K562 (cell line): ENCODE results near the gene NEU1. TPM values are rescaled to one million over a fixed set of nuclear protein-coding genes. Genes with fewer than 3 reads are reported as not detected.
A peak's percentile ranks its signal among the peaks of the same experiment; 100 is the strongest.

ENCODE experiments used
- ATAC-seq: fragments of 200-7000 bp; cut with Tn5 transposase; 3 replicates; pipeline ENCODE4 v1.9.1; 2020; ENCODE audit warnings: moderate library complexity
- BruUV-seq: library from RNA; stranded (reverse); fragments of 400-500 nt; replicated peaks from 2 replicates; lab custom pipeline; 2021; lab: Mats Ljungman, UMichigan
- CTCF ChIA-PET: fragments of 300-600 bp; formaldehyde crosslinking; extraction: SDS; loops from one replicate; lab custom pipeline; 2021; ENCODE audit warnings: low intra/inter-chr PET ratio; lab: Yijun Ruan, JAX
- POLR2A ChIA-PET: fragments of 300-600, 350-650 bp; sonication (Branson Sonifier 250); formaldehyde crosslinking; extraction: SDS; loops from one replicate; lab custom pipeline; 2021; ENCODE audit warnings: antibody characterized with exemption, inconsistent platforms; lab: Yijun Ruan, JAX
- DNase-seq, 4 experiments: peaks; one replicate each; pipeline versions ENCODE4 v3.0.0 to v3.0.0-alpha.2; 2011 to 2018; ENCODE audit warnings: low spot score in 3 of 4, mixed read lengths in 3 of 4; ENCODE audit errors: extremely low read depth in 1 of 4
- FAIRE-seq: peaks from 2 replicates; lab custom pipeline; 2011; peaks lifted over from hg19 to GRCh38; lab: Jason Lieb, UNC
- H2AFZ ChIP-seq: 2 replicates; pipeline ENCODE4 v1.6.0; 2011; ENCODE audit warnings: low read depth, low read length, control low read depth, inconsistent platforms
- H3K27ac ChIP-seq: fragments of 200-600 bp; 3 replicates; pipeline ENCODE4 v1.8.0; 2011; ENCODE audit warnings: low read depth, mild to moderate bottlenecking, control low read depth, inconsistent platforms, low read length, moderate library complexity, mixed read lengths; ENCODE audit errors: extremely low read depth
- H3K27me3 ChIP-seq, 2 experiments: fragments of 300-600 bp in 1 of 2; 2 replicates in 1 of 2; 3 replicates in 1 of 2; pipeline versions ENCODE4 v1.6.0 to v1.8.0; 2011; ENCODE audit warnings: inconsistent platforms in 2 of 2, low read length in 2 of 2, mild to moderate bottlenecking in 1 of 2, mixed read lengths in 1 of 2, moderate library complexity in 1 of 2; ENCODE audit not compliant: control insufficient read depth in 2 of 2, insufficient read depth in 2 of 2
- H3K36me3 ChIP-seq: fragments of 300-600 bp; 3 replicates; pipeline ENCODE4 v1.8.0; 2011; ENCODE audit warnings: mild to moderate bottlenecking, low read length, inconsistent platforms; ENCODE audit not compliant: control insufficient read depth, insufficient read depth
- H3K4me1 ChIP-seq, 2 experiments: fragments of 200-600 bp in 1 of 2; replicated peaks in 1 of 2; 2 replicates in 1 of 2; 3 replicates in 1 of 2; pipeline versions ENCODE4 v1.5.1 to v1.8.0; 2011; ENCODE audit warnings: inconsistent platforms in 2 of 2, low read length in 2 of 2, mild to moderate bottlenecking in 1 of 2, mixed read lengths in 1 of 2, moderate library complexity in 1 of 2; ENCODE audit not compliant: control insufficient read depth in 2 of 2, insufficient read depth in 2 of 2
- H3K4me2 ChIP-seq: 2 replicates; pipeline ENCODE4 v1.6.1; 2011; ENCODE audit warnings: low read length, control low read depth, inconsistent platforms, mixed read lengths; ENCODE audit not compliant: insufficient read depth
- H3K4me3 ChIP-seq: fragments of 200-600 bp; sonication (generic), shearing (Covaris generic); 2 replicates; pipeline ENCODE4 v1.5.1; 2016; ENCODE audit warnings: control low read depth, inconsistent platforms
- H3K79me2 ChIP-seq: fragments of 200-600 bp; 3 replicates; pipeline ENCODE4 v1.8.0; 2011; ENCODE audit warnings: low read length, inconsistent platforms; ENCODE audit not compliant: control insufficient read depth, insufficient read depth
- H3K9ac ChIP-seq, 2 experiments: 2 replicates each; pipeline versions ENCODE4 v1.6.0 to v1.6.1; 2011; ENCODE audit warnings: low read depth in 2 of 2, low read length in 2 of 2, control low read depth in 1 of 2, inconsistent platforms in 1 of 2, mild to moderate bottlenecking in 1 of 2, mixed read lengths in 1 of 2; ENCODE audit not compliant: insufficient read depth in 1 of 2
- H3K9me1 ChIP-seq: one replicate; pipeline ENCODE4 v1.6.0; 2011; ENCODE audit warnings: inconsistent platforms, mild to moderate bottlenecking, low read length, moderate library complexity; ENCODE audit not compliant: control insufficient read depth, insufficient read depth
- H3K9me3 ChIP-seq: replicated peaks from 2 replicates; pipeline ENCODE4 v1.5.1; 2011; ENCODE audit warnings: low read depth, low read length, inconsistent platforms; ENCODE audit not compliant: control insufficient read depth, insufficient read depth
- H4K20me1 ChIP-seq: replicated peaks from 2 replicates; pipeline ENCODE4 v1.6.1; 2011; ENCODE audit warnings: low read length, inconsistent platforms, mixed read lengths; ENCODE audit not compliant: control insufficient read depth, insufficient read depth
- ARID1B ChIP-seq: fragments of 450-650 bp; IDR thresholded peaks from 2 replicates; pipeline ENCODE4 v1.6.1; 2016; ENCODE audit warnings: antibody characterized with exemption, mild to moderate bottlenecking, inconsistent platforms
- SMC3 ChIP-seq: conservative IDR thresholded peaks from 2 replicates; pipeline ENCODE4 v1.6.1; 2011; ENCODE audit warnings: low read depth, low read length, improper control_type of control experiment; ENCODE audit not compliant: insufficient read depth
- TEAD4 ChIP-seq, 2 experiments: sonication (generic) in 1 of 2; formaldehyde crosslinking in 1 of 2; IDR thresholded peaks; 2 replicates each; pipeline versions ENCODE4 v1.6.1 to v1.8.0; 2012 to 2022; ENCODE audit warnings: borderline replicate concordance in 1 of 2, inconsistent platforms in 1 of 2, low read length in 1 of 2, mild to moderate bottlenecking in 1 of 2, missing genetic modification reagents in 1 of 2
- ZNF140 ChIP-seq: fragments of 250-450 bp; sonication (Bioruptor Pico); IDR thresholded peaks from 2 replicates; pipeline ENCODE4 v1.8.0; 2021; ENCODE audit warnings: moderate library complexity, mild to moderate bottlenecking, inconsistent platforms
- WGBS: fragments of 100-300 bp; shearing (Covaris generic); methylation state at CpG from one replicate; pipeline ENCODE4 v1.1.6; 2016; ENCODE audit warnings: low coverage, mixed read lengths; ENCODE audit not compliant: insufficient coverage; ENCODE audit errors: missing lambda C conversion rate; 5-methylcytosine and 5-hydroxymethylcytosine counted together
- in situ Hi-C: fragments of 300-500 bp; cut with MboI; formaldehyde crosslinking; loops from 4 replicates; pipeline ENCODE4 v1.15.0; 2018; ENCODE audit warnings: inconsistent platforms, mixed read lengths
- intact Hi-C: fragments of 100-400 bp; cut with micrococcal nuclease; formaldehyde crosslinking; loops from 2 replicates; pipeline ENCODE4 v1.14.2; 2022
- polyA plus RNA-seq, 8 experiments: library from polyadenylated mRNA; depleted of rRNA in 4 of 8; stranded (reverse) in 5 of 8; unstranded in 3 of 8; fragments of >200 nt; fragmentation: Nextera tagmentation in 2 of 8; fragmentation: Illumina TruSeq in 1 of 8; extraction: Ambion mirVana in 2 of 8; extraction: Trizol in 1 of 8; gene quantifications; 2 replicates each; pipeline versions ENCODE4 v1.2.1 to v1.2.3, GENCODE V29; 2011 to 2014; ENCODE audit warnings: inconsistent platforms in 1 of 8, missing spikeins in 1 of 8
- total RNA-seq, 7 experiments: library from RNA; depleted of rRNA in 6 of 7; stranded (reverse); fragments of >200 nt in 6 of 7; fragmentation: Illumina TruSeq in 2 of 7; extraction: Trizol in 2 of 7; gene quantifications; 2 replicates each; pipeline versions ENCODE4 v1.2.1 to v1.2.3, GENCODE V29; 2011 to 2021; ENCODE audit warnings: low replicate concordance in 1 of 7
- TF ChIP-seq, protein P1 (sequence below): fragments of 450-650 bp; IDR thresholded peaks from 2 replicates; pipeline ENCODE4 v1.7.0; 2016; ENCODE audit warnings: borderline replicate concordance
- TF ChIP-seq, protein P2 (sequence below): conservative IDR thresholded peaks from 2 replicates; pipeline ENCODE4 v1.6.1; 2011; ENCODE audit warnings: low read depth, mild to moderate bottlenecking, low read length; ENCODE audit not compliant: control insufficient read depth
- TF ChIP-seq, protein P3 (sequence below), 3 experiments: fragments of 200-800 bp in 1 of 3; fragments of 250-450 bp in 1 of 3; fragments of 450-650 bp in 1 of 3; sonication (Bioruptor Pico) in 1 of 3; sonication (Bioruptor generic) in 1 of 3; formaldehyde crosslinking in 1 of 3; IDR thresholded peaks; 2 replicates each; pipeline versions ENCODE4 v1.6.1 to v1.8.0; 2016 to 2022; ENCODE audit warnings: mild to moderate bottlenecking in 2 of 3, missing genetic modification characterization in 2 of 3, missing compliant biosample characterization in 1 of 3, moderate library complexity in 1 of 3
- TF ChIP-seq, protein P4 (sequence below): fragments of 250-450 bp; sonication (Bioruptor Pico); IDR thresholded peaks from 2 replicates; pipeline ENCODE4 v1.8.0; 2021; ENCODE audit warnings: borderline replicate concordance, mild to moderate bottlenecking, moderate library complexity; ENCODE audit not compliant: poor library complexity, severe bottlenecking

The NEU1 gene
- total and polyA plus RNA-seq, 9 of the 15 experiments (the other 6 are each of a cell fraction or from before 2014, with no cell fraction given), result 14.8 to 67.8 (median 51.0) TPM

DNA sequence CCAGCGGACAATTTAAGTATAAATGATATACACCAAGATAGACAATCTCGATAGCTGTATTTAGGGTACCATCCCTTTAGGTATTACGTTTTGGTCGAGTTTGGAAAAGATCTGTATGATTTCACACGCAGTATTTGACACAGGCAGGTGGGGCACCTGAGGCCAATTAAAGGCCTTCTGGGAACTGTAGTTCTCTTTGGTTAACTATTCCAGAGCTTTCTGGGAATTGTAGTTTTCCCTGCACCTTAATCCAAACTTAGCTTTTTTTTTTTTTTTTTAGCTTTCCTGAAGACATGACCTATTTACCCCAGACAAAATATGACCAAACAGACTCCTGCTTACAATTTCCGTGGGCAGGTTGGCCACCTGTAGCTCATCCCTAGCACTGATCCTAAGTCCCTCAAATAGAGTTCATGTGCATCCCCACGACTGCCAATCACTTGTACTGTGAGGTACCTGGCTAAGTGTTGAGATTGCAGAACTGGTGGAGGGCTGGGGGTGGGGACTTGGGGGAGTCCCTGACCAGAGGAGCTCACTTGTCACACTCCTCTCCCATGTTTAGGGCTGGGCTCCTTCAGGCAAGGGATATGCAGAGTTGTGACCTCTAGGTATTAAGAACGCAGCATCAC is 35.9 kb upstream of the NEU1 start (continued):
- TF ChIP-seq, protein P1, sequence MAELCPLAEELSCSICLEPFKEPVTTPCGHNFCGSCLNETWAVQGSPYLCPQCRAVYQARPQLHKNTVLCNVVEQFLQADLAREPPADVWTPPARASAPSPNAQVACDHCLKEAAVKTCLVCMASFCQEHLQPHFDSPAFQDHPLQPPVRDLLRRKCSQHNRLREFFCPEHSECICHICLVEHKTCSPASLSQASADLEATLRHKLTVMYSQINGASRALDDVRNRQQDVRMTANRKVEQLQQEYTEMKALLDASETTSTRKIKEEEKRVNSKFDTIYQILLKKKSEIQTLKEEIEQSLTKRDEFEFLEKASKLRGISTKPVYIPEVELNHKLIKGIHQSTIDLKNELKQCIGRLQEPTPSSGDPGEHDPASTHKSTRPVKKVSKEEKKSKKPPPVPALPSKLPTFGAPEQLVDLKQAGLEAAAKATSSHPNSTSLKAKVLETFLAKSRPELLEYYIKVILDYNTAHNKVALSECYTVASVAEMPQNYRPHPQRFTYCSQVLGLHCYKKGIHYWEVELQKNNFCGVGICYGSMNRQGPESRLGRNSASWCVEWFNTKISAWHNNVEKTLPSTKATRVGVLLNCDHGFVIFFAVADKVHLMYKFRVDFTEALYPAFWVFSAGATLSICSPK, result no peak

DNA sequence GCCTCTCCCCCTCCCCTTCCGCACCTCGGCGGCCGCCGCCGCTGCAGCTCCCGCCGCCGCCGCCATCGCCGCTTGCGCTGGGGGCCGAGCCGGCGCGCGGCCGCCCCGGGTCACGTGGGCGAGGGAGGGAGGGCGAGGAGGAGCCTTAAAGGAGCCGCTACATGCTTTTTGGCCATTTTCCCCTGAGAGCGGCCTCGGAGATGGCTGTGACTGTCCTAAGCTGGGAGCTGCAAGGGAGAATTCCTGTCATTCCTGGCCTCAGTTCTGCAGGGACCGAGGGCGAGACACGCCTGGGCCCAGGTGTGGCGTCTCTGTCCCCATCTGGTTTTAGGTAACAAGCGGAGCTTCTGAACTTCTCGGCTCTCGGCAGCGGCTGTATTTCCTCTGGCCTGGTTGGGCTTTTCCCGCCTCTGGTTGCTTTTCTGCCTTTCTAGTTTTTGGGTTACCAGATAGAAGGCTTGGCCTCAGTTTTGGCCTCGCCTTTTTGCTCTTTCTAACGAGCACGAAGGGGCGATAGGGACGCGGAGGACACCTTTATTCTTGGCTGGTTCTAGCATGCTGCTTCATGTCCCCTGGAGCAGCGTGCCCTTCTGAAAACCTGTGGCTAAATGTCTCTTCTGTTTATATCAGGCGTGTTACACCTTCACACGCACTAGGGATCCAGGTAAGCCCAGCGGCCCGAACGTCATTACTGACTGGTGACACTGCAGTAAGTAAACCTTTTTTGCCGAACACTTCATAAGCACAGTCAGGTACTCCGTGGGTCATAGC is 35.2 kb upstream of the NEU1 start, which contains the start of gene EHMT2:
TSS of gene EHMT2 (minus strand) at position 87 of the 771 bp plus-strand sequence. CDS start at position 66, 21 bp downstream.
- H3K27ac ChIP-seq, result peak within 1 kb of the TSS; percentile 84
- POLR2A ChIA-PET, result interaction anchor here (0.6 to 2.4 kb wide), 18 partner anchors 8 to 237 kb away, joined by 3 to 10 read pairs (median 4); partner anchors contain the start of genes CSNK2B, DXO, GPANK1 and HSPA1B
- BruUV-seq, result TSS peak; percentile 91
- in situ Hi-C loops (no loop called here), intact Hi-C loops (no loop called here)
- peak within 1 kb of the TSS; percentile 68 for H3K4me3 ChIP-seq
- peak within 1 kb of the TSS; percentile 97 for H3K4me2 ChIP-seq
- H3K36me3 ChIP-seq, result peaks cover 43% of the 10 kb centered on the region
- peaks cover 49% of the 10 kb centered on the region for H3K79me2 ChIP-seq
- H3K9me3 ChIP-seq, result no peaks in the 10 kb centered on the region
- FAIRE-seq (peak; percentile 86), ATAC-seq (peak; percentile 77), DNase-seq (peak; percentile 92 to 95 (median 93))
- CTCF ChIA-PET, result no interaction called here
- peaks cover 29 to 43% of the 10 kb centered on the region in 2 experiments; a peak in 4 of 5 replicates for H3K4me1 ChIP-seq
- H4K20me1 ChIP-seq, result peaks cover 3% of the 10 kb centered on the region; the same call in 1 of the 2 replicates
- 0% methylated on average over 47 of the region's 49 CpGs for WGBS
- peak within 1 kb of the TSS; percentile 91 to 99 for H3K9ac ChIP-seq
- H3K9me1 ChIP-seq, result no peaks in the 10 kb centered on the region
- H3K27me3 ChIP-seq, result no peaks in the 10 kb centered on the region
- H2AFZ ChIP-seq, result peak within 1 kb of the TSS; percentile 95
- TF ChIP-seq, protein P2, sequence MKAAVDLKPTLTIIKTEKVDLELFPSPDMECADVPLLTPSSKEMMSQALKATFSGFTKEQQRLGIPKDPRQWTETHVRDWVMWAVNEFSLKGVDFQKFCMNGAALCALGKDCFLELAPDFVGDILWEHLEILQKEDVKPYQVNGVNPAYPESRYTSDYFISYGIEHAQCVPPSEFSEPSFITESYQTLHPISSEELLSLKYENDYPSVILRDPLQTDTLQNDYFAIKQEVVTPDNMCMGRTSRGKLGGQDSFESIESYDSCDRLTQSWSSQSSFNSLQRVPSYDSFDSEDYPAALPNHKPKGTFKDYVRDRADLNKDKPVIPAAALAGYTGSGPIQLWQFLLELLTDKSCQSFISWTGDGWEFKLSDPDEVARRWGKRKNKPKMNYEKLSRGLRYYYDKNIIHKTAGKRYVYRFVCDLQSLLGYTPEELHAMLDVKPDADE, result 0 out of 2 replicates have a peak, but pooled peaks have one; percentile 25
- TF ChIP-seq ARID1B (no peak), ZNF140 (CRISPR knock-in tag) (no peak), SMC3 (no peak), TEAD4 (IDR thresholded peaks at IDR 0.05; ENCODE audit: low read length) (no peak; the same call in 1 of the 2 replicates), TEAD4 (CRISPR knock-in tag; IDR thresholded peaks at IDR 0.05; ENCODE audit: borderline replicate concordance) (no peak)
- TF ChIP-seq, protein P3, sequence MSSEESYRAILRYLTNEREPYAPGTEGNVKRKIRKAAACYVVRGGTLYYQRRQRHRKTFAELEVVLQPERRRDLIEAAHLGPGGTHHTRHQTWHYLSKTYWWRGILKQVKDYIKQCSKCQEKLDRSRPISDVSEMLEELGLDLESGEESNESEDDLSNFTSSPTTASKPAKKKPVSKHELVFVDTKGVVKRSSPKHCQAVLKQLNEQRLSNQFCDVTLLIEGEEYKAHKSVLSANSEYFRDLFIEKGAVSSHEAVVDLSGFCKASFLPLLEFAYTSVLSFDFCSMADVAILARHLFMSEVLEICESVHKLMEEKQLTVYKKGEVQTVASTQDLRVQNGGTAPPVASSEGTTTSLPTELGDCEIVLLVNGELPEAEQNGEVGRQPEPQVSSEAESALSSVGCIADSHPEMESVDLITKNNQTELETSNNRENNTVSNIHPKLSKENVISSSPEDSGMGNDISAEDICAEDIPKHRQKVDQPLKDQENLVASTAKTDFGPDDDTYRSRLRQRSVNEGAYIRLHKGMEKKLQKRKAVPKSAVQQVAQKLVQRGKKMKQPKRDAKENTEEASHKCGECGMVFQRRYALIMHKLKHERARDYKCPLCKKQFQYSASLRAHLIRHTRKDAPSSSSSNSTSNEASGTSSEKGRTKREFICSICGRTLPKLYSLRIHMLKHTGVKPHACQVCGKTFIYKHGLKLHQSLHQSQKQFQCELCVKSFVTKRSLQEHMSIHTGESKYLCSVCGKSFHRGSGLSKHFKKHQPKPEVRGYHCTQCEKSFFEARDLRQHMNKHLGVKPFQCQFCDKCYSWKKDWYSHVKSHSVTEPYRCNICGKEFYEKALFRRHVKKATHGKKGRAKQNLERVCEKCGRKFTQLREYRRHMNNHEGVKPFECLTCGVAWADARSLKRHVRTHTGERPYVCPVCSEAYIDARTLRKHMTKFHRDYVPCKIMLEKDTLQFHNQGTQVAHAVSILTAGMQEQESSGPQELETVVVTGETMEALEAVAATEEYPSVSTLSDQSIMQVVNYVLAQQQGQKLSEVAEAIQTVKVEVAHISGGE (CRISPR knock-in tag; IDR thresholded peaks at IDR 0.05), result no peak
- TF ChIP-seq, protein P4, sequence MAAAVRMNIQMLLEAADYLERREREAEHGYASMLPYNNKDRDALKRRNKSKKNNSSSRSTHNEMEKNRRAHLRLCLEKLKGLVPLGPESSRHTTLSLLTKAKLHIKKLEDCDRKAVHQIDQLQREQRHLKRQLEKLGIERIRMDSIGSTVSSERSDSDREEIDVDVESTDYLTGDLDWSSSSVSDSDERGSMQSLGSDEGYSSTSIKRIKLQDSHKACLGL (CRISPR knock-in tag), result peak; percentile 8
